ENCODE data around the gene SAPCD1. TPM values are rescaled to one million over a fixed set of nuclear protein-coding genes. Genes with fewer than 3 reads are reported as not detected.

SAPCD1 gene
- total and polyA plus RNA-seq, 2 donors (not counting 3 experiments of a cell fraction or from before 2014, with no cell fraction given): 1.6 to 11.7 TPM

GRCh38 chr6:31792090-31792374, 29.6 kb downstream of the SAPCD1 start:
- Histone ChIP-seq H3K36me3 (ENCODE audit: control insufficient read depth in 2 of 2, extremely low read depth in 1 of 2, insufficient read depth in 2 of 2, low read length in 2 of 2) (peaks cover 0 to 7% of the 10 kb centered on the region in 2 experiments), H4K20me1 (replicated peaks; ENCODE audit: control insufficient read depth, extremely low read depth, insufficient read depth, low read length) (no peaks in the 10 kb centered on the region), H3K4me2 (ENCODE audit: insufficient read depth, low read length) (no peak overlapping the region), H3K9ac (replicated peaks; ENCODE audit: extremely low read depth, insufficient read depth, low read length) (no peak overlapping the region), H3K9me1 (replicated peaks; ENCODE audit: control insufficient read depth, extremely low read depth, insufficient read depth, low read length) (no peaks in the 10 kb centered on the region), H3K4me1 (ENCODE audit: control insufficient read depth, extremely low read depth, insufficient read depth, low read length) (peaks cover 15% of the 10 kb centered on the region), H3K27me3 (ENCODE audit: control insufficient read depth in 2 of 2, insufficient read depth in 2 of 2, low read length in 2 of 2) (no peaks in the 10 kb centered on the region), H3K4me3 (replicated peaks in 1 of 3; ENCODE audit: insufficient read depth in 1 of 3, low read depth in 1 of 3, low read length in 3 of 3) (no peak overlapping the region), H3K79me2 (ENCODE audit: control insufficient read depth, insufficient read depth, low read length) (peaks cover 21% of the 10 kb centered on the region), H2AFZ (ENCODE audit: low read depth, low read length) (no peak overlapping the region), H3K9me3 (replicated peaks; ENCODE audit: control insufficient read depth, insufficient read depth, low read length) (no peaks in the 10 kb centered on the region), H3K27ac (ENCODE audit: insufficient read depth, low read depth, low read length) (no peak overlapping the region)
- dilution Hi-C loops (cut with MboI; ENCODE audit: extremely low pct_ligation_motif_present, low sequenced_read_pairs): no loop called here
- TF ChIP-seq MYC (IDR thresholded peaks at IDR 0.05; ENCODE audit: low read depth, low read length) (no peak), GATA2 (IDR thresholded peaks at IDR 0.05; ENCODE audit: insufficient read depth, insufficient read length, low read depth, low read length) (no peak), POLR2A (IDR thresholded peaks at IDR 0.05; ENCODE audit: low read depth, low read length) (no peak), FOS (IDR thresholded peaks at IDR 0.05; ENCODE audit: borderline replicate concordance, insufficient read depth, low read length) (no peak), EZH2 (IDR thresholded peaks at IDR 0.05; ENCODE audit: borderline replicate concordance, low read depth, low read length, severe bottlenecking) (no peak), JUN (IDR thresholded peaks at IDR 0.05; ENCODE audit: borderline replicate concordance, insufficient read depth, insufficient read length, low read depth) (no peak), CTCF (IDR thresholded peaks at IDR 0.05; ENCODE audit: extremely low read depth in 1 of 2, insufficient read depth in 1 of 2, low read depth in 1 of 2, low read length in 2 of 2) (no peak), POLR2AphosphoS5 (IDR thresholded peaks at IDR 0.05; ENCODE audit: insufficient read depth, low read depth, low read length) (no peak), MAX (IDR thresholded peaks at IDR 0.05; ENCODE audit: insufficient read depth, insufficient read length) (no peak)
- FAIRE-seq: no peak
- no TSS peak for BruUV-seq (replicated peaks)
- intact Hi-C loops (cut with micrococcal nuclease): no loop called here
- CTCF ChIA-PET: interaction anchor here (1.2 to 4.8 kb wide), 7 partner anchors 14 to 53 kb away, joined by 3 to 61 read pairs (median 14); partner anchors contain the start of genes HSPA1A, HSPA1L, LSM2 and VWA7
- POLR2A ChIA-PET: interaction anchor here (1.6 kb wide), 1 partner anchor 23 kb away, joined by 4 read pairs; the partner anchor contains the start of genes HSPA1A and HSPA1L
- DNase-seq (ENCODE audit: low read depth, low spot score): no peak

All from endothelial cell of umbilical vein (primary cell).